Endodermal cell (in vitro differentiated cells): ENCODE data around the gene TTC32. TPM values are rescaled to one million over a fixed set of nuclear protein-coding genes. Genes with fewer than 3 reads are reported as not detected.
"Not testable (repeated sequence)": the region's sequence is repeated elsewhere in the genome, so short reads cannot be mapped to it uniquely, and the experiment has no call there.

Source experiments
- DNase-seq: peaks from one replicate; pipeline ENCODE4 v3.0.0-alpha.2; 2017
- H3K27ac ChIP-seq: 2 replicates; pipeline ENCODE4 v1.5.1; 2013; ENCODE audit warnings: mild to moderate bottlenecking, low read depth, low read length, moderate library complexity
- H3K27me3 ChIP-seq: 2 replicates; pipeline ENCODE4 v1.6.1; 2013; ENCODE audit warnings: mild to moderate bottlenecking, low read length, moderate library complexity; ENCODE audit not compliant: insufficient read depth, control insufficient read depth, poor library complexity, severe bottlenecking
- H3K36me3 ChIP-seq: 2 replicates; pipeline ENCODE4 v1.7.0; 2013; ENCODE audit warnings: mild to moderate bottlenecking, low read length, moderate library complexity; ENCODE audit not compliant: control insufficient read depth, insufficient read depth
- H3K4me1 ChIP-seq: one replicate; pipeline ENCODE4 v1.7.0; 2013; ENCODE audit warnings: low read length; ENCODE audit not compliant: control insufficient read depth, insufficient read depth
- H3K4me3 ChIP-seq: 2 replicates; pipeline ENCODE4 v1.5.1; 2013; ENCODE audit warnings: mild to moderate bottlenecking, low read length, moderate library complexity
- H3K9ac ChIP-seq: 2 replicates; pipeline ENCODE4 v1.6.1; 2013; ENCODE audit warnings: mild to moderate bottlenecking, low read length, moderate library complexity; ENCODE audit not compliant: poor library complexity, severe bottlenecking; ENCODE audit errors: extremely low read depth
- H3K9me3 ChIP-seq: 2 replicates; pipeline ENCODE4 v1.6.1; 2013; ENCODE audit warnings: mild to moderate bottlenecking, low read length, moderate library complexity; ENCODE audit not compliant: control insufficient read depth
- H3K27ac Mint-ChIP-seq: 2 replicates; pipeline ENCODE4 v1.8.0; 2020; ENCODE audit warnings: mixed read lengths
- H3K27me3 Mint-ChIP-seq: 2 replicates; pipeline ENCODE4 v1.8.0; 2021; ENCODE audit warnings: mild to moderate bottlenecking, mixed read lengths; ENCODE audit not compliant: insufficient read depth
- H3K36me3 Mint-ChIP-seq: 2 replicates; pipeline ENCODE4 v1.8.0; 2020; ENCODE audit warnings: low read depth, mixed read lengths
- H3K4me1 Mint-ChIP-seq: 2 replicates; pipeline ENCODE4 v1.8.0; 2020; ENCODE audit warnings: mixed read lengths
- H3K4me3 Mint-ChIP-seq: 2 replicates; pipeline ENCODE4 v1.8.0; 2020; ENCODE audit warnings: mild to moderate bottlenecking, moderate library complexity, mixed read lengths
- H3K9me3 Mint-ChIP-seq: 2 replicates; pipeline ENCODE4 v1.8.0; 2020; ENCODE audit warnings: mild to moderate bottlenecking, mixed read lengths
- CTCF ChIP-seq: fragments of 200-600 bp; sonication (generic); conservative IDR thresholded peaks from 2 replicates; pipeline ENCODE4 v1.5.0; 2021; ENCODE audit warnings: antibody characterized with exemption, mild to moderate bottlenecking
- WGBS, 2 experiments: methylation state at CpG; one replicate each; pipeline versions ENCODE4 v1.1.5 to v1.1.7; 2013; ENCODE audit warnings: missing lambda C conversion rate in 2 of 2, mixed read lengths in 1 of 2; ENCODE audit not compliant: insufficient coverage in 1 of 2, insufficient read length in 1 of 2; 5-methylcytosine and 5-hydroxymethylcytosine counted together
- total RNA-seq, 2 donors: library from RNA; stranded (reverse); fragmentation: NEBNext Ultra II Directional in 1 of 2; extraction: Animal tissue kit (Norgen Biotek cat#: 25700) in 1 of 2; gene quantifications; 2 replicates in 1 of 2; 3 replicates in 1 of 2; pipeline ENCODE4 v1.2.1, GENCODE V29; 2021

The TTC32 gene
- total RNA-seq, 2 donors from 2014 or later = 10.2 to 13.0 TPM

- no peaks in the 10 kb centered on the region for H3K9me3 Mint-ChIP-seq
- no peaks in the 10 kb centered on the region for H3K27me3 Mint-ChIP-seq
- H3K36me3 ChIP-seq = no peaks in the 10 kb centered on the region
- no peaks in the 10 kb centered on the region for H3K9me3 ChIP-seq
- no peak overlapping the region for H3K4me3 Mint-ChIP-seq
- peak overlapping the region; percentile 1 for H3K27ac Mint-ChIP-seq
- no peak for TF ChIP-seq CTCF
- DNase-seq = no peak
- H3K9ac ChIP-seq = no peak overlapping the region
- 94 to 100% methylated on average over 2 to 4 of the region's 4 CpGs for WGBS, 2 experiments
- H3K27me3 ChIP-seq = no peaks in the 10 kb centered on the region
- H3K4me1 Mint-ChIP-seq = peaks cover 21% of the 10 kb centered on the region
- H3K4me1 ChIP-seq = no peaks in the 10 kb centered on the region
- no peak overlapping the region for H3K27ac ChIP-seq
- H3K36me3 Mint-ChIP-seq = peaks cover 6% of the 10 kb centered on the region
- no peak overlapping the region for H3K4me3 ChIP-seq
Observed at GRCh38 chr2:19894134-19894792, 7.5 kb downstream of the TTC32 start.

GRCh38 chr2:19893520-19894133 lies 8.2 kb downstream of the TTC32 start:
- TF ChIP-seq CTCF = no peak
- Histone ChIP-seq H3K9me3 (no peaks in the 10 kb centered on the region), H3K4me1 (no peaks in the 10 kb centered on the region), H3K4me3 (no peak overlapping the region), H3K36me3 (no peaks in the 10 kb centered on the region), H3K27ac (no peak overlapping the region), H3K27me3 (no peaks in the 10 kb centered on the region), H3K9ac (no peak overlapping the region)
- no peak overlapping the region for H3K4me3 Mint-ChIP-seq
- H3K9me3 Mint-ChIP-seq = no peaks in the 10 kb centered on the region
- H3K4me1 Mint-ChIP-seq = peaks cover 21% of the 10 kb centered on the region
- 92 to 100% methylated on average over 4 of the region's 4 CpGs for WGBS, 2 experiments
- peaks cover 6% of the 10 kb centered on the region for H3K36me3 Mint-ChIP-seq
- no peak for DNase-seq
- H3K27me3 Mint-ChIP-seq = no peaks in the 10 kb centered on the region
- H3K27ac Mint-ChIP-seq = no peak overlapping the region

- not testable (repeated sequence) for H3K36me3 ChIP-seq, H3K27ac ChIP-seq, H3K4me1 ChIP-seq, H3K9me3 Mint-ChIP-seq, H3K27ac Mint-ChIP-seq, H3K27me3 Mint-ChIP-seq, H3K4me3 ChIP-seq, DNase-seq, H3K27me3 ChIP-seq, H3K9ac ChIP-seq, H3K4me3 Mint-ChIP-seq, H3K36me3 Mint-ChIP-seq, H3K9me3 ChIP-seq
- WGBS, 2 experiments = 88% methylated on average over 4 of the region's 4 CpGs; no CpG with 5 or more reads in 1 of the 2 experiments
- H3K4me1 Mint-ChIP-seq = peaks cover 13% of the 10 kb centered on the region
Observed at GRCh38 chr2:19891971-19892370, 9.8 kb downstream of the TTC32 start.
